Endodermal cell (in vitro differentiated cells): ENCODE measurements around the gene GATB. TPM values are rescaled to one million over a fixed set of nuclear protein-coding genes. Genes with fewer than 3 reads are reported as not detected.

Experiments used
- DNase-seq: peaks from one replicate; pipeline ENCODE4 v3.0.0-alpha.2; 2017
- H3K27ac ChIP-seq: 2 replicates; pipeline ENCODE4 v1.5.1; 2013; ENCODE audit warnings: mild to moderate bottlenecking, low read depth, low read length, moderate library complexity
- H3K27me3 ChIP-seq: 2 replicates; pipeline ENCODE4 v1.6.1; 2013; ENCODE audit warnings: mild to moderate bottlenecking, low read length, moderate library complexity; ENCODE audit not compliant: insufficient read depth, control insufficient read depth, poor library complexity, severe bottlenecking
- H3K36me3 ChIP-seq: 2 replicates; pipeline ENCODE4 v1.7.0; 2013; ENCODE audit warnings: mild to moderate bottlenecking, low read length, moderate library complexity; ENCODE audit not compliant: control insufficient read depth, insufficient read depth
- H3K4me1 ChIP-seq: one replicate; pipeline ENCODE4 v1.7.0; 2013; ENCODE audit warnings: low read length; ENCODE audit not compliant: control insufficient read depth, insufficient read depth
- H3K4me3 ChIP-seq: 2 replicates; pipeline ENCODE4 v1.5.1; 2013; ENCODE audit warnings: mild to moderate bottlenecking, low read length, moderate library complexity
- H3K9ac ChIP-seq: 2 replicates; pipeline ENCODE4 v1.6.1; 2013; ENCODE audit warnings: mild to moderate bottlenecking, low read length, moderate library complexity; ENCODE audit not compliant: poor library complexity, severe bottlenecking; ENCODE audit errors: extremely low read depth
- H3K9me3 ChIP-seq: 2 replicates; pipeline ENCODE4 v1.6.1; 2013; ENCODE audit warnings: mild to moderate bottlenecking, low read length, moderate library complexity; ENCODE audit not compliant: control insufficient read depth
- H3K27ac Mint-ChIP-seq: 2 replicates; pipeline ENCODE4 v1.8.0; 2020; ENCODE audit warnings: mixed read lengths
- H3K27me3 Mint-ChIP-seq: 2 replicates; pipeline ENCODE4 v1.8.0; 2021; ENCODE audit warnings: mild to moderate bottlenecking, mixed read lengths; ENCODE audit not compliant: insufficient read depth
- H3K36me3 Mint-ChIP-seq: 2 replicates; pipeline ENCODE4 v1.8.0; 2020; ENCODE audit warnings: low read depth, mixed read lengths
- H3K4me1 Mint-ChIP-seq: 2 replicates; pipeline ENCODE4 v1.8.0; 2020; ENCODE audit warnings: mixed read lengths
- H3K4me3 Mint-ChIP-seq: 2 replicates; pipeline ENCODE4 v1.8.0; 2020; ENCODE audit warnings: mild to moderate bottlenecking, moderate library complexity, mixed read lengths
- H3K9me3 Mint-ChIP-seq: 2 replicates; pipeline ENCODE4 v1.8.0; 2020; ENCODE audit warnings: mild to moderate bottlenecking, mixed read lengths
- WGBS, 2 experiments: methylation state at CpG; one replicate each; pipeline versions ENCODE4 v1.1.5 to v1.1.7; 2013; ENCODE audit warnings: missing lambda C conversion rate in 2 of 2, mixed read lengths in 1 of 2; ENCODE audit not compliant: insufficient coverage in 1 of 2, insufficient read length in 1 of 2; 5-methylcytosine and 5-hydroxymethylcytosine counted together
- total RNA-seq, 2 donors: library from RNA; stranded (reverse); fragmentation: NEBNext Ultra II Directional in 1 of 2; extraction: Animal tissue kit (Norgen Biotek cat#: 25700) in 1 of 2; gene quantifications; 2 replicates in 1 of 2; 3 replicates in 1 of 2; pipeline ENCODE4 v1.2.1, GENCODE V29; 2021
- TF ChIP-seq, protein P1 (sequence below): fragments of 200-600 bp; sonication (generic); conservative IDR thresholded peaks from 2 replicates; pipeline ENCODE4 v1.5.0; 2021; ENCODE audit warnings: antibody characterized with exemption, mild to moderate bottlenecking

Gene GATB
- total RNA-seq, 2 donors from 2014 or later, result 18.3 to 20.5 TPM

- Histone ChIP-seq H3K36me3 (no peaks in the 10 kb centered on the region), H3K9ac (no peak overlapping the region), H3K4me3 (no peak overlapping the region), H3K27ac (no peak overlapping the region), H3K27me3 (no peaks in the 10 kb centered on the region), H3K4me1 (no peaks in the 10 kb centered on the region), H3K9me3 (no peaks in the 10 kb centered on the region)
- peaks cover 31% of the 10 kb centered on the region for H3K36me3 Mint-ChIP-seq
- DNase-seq, result no peak
- H3K4me1 Mint-ChIP-seq, result peaks cover 4% of the 10 kb centered on the region
- WGBS, 2 experiments, result 94 to 100% methylated on average over 1 to 3 of the region's 3 CpGs
- TF ChIP-seq, protein P1, sequence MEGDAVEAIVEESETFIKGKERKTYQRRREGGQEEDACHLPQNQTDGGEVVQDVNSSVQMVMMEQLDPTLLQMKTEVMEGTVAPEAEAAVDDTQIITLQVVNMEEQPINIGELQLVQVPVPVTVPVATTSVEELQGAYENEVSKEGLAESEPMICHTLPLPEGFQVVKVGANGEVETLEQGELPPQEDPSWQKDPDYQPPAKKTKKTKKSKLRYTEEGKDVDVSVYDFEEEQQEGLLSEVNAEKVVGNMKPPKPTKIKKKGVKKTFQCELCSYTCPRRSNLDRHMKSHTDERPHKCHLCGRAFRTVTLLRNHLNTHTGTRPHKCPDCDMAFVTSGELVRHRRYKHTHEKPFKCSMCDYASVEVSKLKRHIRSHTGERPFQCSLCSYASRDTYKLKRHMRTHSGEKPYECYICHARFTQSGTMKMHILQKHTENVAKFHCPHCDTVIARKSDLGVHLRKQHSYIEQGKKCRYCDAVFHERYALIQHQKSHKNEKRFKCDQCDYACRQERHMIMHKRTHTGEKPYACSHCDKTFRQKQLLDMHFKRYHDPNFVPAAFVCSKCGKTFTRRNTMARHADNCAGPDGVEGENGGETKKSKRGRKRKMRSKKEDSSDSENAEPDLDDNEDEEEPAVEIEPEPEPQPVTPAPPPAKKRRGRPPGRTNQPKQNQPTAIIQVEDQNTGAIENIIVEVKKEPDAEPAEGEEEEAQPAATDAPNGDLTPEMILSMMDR, result no peak
- H3K9me3 Mint-ChIP-seq, result no peaks in the 10 kb centered on the region
- H3K4me3 Mint-ChIP-seq, result no peak overlapping the region
- H3K27ac Mint-ChIP-seq, result no peak overlapping the region
- no peaks in the 10 kb centered on the region for H3K27me3 Mint-ChIP-seq
These were observed 57.4 kb downstream of the GATB start for GRCh38 chr4:151703401-151703800.

GRCh38 chr4:151702256-151702655 is 58.6 kb downstream of the GATB start:
- no peaks in the 10 kb centered on the region for H3K27me3 ChIP-seq
- H3K36me3 ChIP-seq, result no peaks in the 10 kb centered on the region
- H3K4me3 ChIP-seq, result no peak overlapping the region
- Mint-ChIP-seq H3K4me3 (no peak overlapping the region), H3K36me3 (peaks cover 35% of the 10 kb centered on the region), H3K27me3 (no peaks in the 10 kb centered on the region), H3K4me1 (no peaks in the 10 kb centered on the region), H3K9me3 (peaks cover under 1% of the 10 kb centered on the region), H3K27ac (no peak overlapping the region)
- H3K9me3 ChIP-seq, result peaks cover under 1% of the 10 kb centered on the region
- TF ChIP-seq, protein P1, result no peak
- no peak overlapping the region for H3K27ac ChIP-seq
- no peaks in the 10 kb centered on the region for H3K4me1 ChIP-seq
- no peak for DNase-seq
- 92 to 95% methylated on average over 4 of the region's 4 CpGs for WGBS, 2 experiments
- no peak overlapping the region for H3K9ac ChIP-seq

GRCh38 chr4:151700566-151701316 is 60.1 kb downstream of the GATB start:
- no peak overlapping the region for H3K27ac Mint-ChIP-seq
- DNase-seq, result no peak
- TF ChIP-seq, protein P1, result no peak
- no peak overlapping the region for H3K4me3 Mint-ChIP-seq
- 95% methylated on average over 13 to 16 of the region's 16 CpGs for WGBS, 2 experiments
- no peak overlapping the region for H3K4me3 ChIP-seq
- H3K9me3 ChIP-seq, result peaks cover 4% of the 10 kb centered on the region
- H3K36me3 ChIP-seq, result no peaks in the 10 kb centered on the region
- no peaks in the 10 kb centered on the region for H3K27me3 Mint-ChIP-seq
- H3K9ac ChIP-seq, result no peak overlapping the region
- no peaks in the 10 kb centered on the region for H3K4me1 Mint-ChIP-seq
- peaks cover 5% of the 10 kb centered on the region for H3K9me3 Mint-ChIP-seq
- H3K27ac ChIP-seq, result no peak overlapping the region
- no peaks in the 10 kb centered on the region for H3K4me1 ChIP-seq
- H3K36me3 Mint-ChIP-seq, result peaks cover 40% of the 10 kb centered on the region
- H3K27me3 ChIP-seq, result no peaks in the 10 kb centered on the region
